ENCODE results near the gene CORO6. TPM values are rescaled to one million over a fixed set of nuclear protein-coding genes. Genes with fewer than 3 reads are reported as not detected.

The CORO6 gene
- total RNA-seq, 1 experiment from 2014 or later: 0.87 TPM

DNA sequence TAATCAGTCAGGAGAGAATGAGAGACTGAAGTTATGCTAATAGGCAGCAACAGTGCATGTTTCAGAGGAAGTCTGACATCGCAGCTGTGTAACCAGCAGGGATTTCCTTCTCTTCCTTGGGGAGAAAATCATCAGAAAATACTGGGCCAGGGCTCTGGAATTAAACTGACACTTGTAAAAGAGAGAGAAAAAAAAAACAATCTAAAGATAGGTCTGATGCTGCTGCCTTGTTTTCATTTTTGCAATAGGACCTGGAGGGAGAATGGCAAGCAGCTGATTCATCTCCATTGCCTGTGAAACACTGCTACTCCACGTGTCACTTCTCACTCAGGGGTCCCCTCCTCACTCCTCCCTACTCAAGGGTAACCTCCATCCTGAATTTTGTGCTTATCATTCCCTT lies 17.7 kb upstream of the CORO6 start:
- DNase-seq (ENCODE audit: extremely low read depth, low read depth): no peak

DNA sequence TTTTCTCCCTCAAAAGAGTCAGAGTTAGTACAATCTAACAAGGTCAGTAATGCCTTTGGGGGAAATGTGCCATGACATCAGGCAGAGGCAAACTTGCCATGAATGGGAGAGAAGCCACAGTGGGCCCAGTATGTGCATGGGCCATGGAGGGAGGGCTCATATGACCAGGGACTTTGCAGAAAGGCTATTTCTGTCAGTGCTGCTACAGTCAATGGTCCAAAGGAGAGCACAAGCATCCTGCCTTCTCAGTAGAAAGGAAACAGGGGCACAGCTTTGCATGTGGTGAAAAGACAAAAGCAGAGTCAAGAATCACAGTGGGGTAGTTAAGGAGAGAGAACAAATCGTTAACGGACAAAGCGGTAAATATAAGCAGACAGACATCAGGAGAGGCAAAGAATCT lies 11.2 kb upstream of the CORO6 start:
- DNase-seq (ENCODE audit: extremely low read depth, low read depth): no peak

GRCh38 chr17:29630630-29631193 lies 8.0 kb upstream of the CORO6 start:
- no peak for DNase-seq (ENCODE audit: extremely low read depth, low read depth)

DNA sequence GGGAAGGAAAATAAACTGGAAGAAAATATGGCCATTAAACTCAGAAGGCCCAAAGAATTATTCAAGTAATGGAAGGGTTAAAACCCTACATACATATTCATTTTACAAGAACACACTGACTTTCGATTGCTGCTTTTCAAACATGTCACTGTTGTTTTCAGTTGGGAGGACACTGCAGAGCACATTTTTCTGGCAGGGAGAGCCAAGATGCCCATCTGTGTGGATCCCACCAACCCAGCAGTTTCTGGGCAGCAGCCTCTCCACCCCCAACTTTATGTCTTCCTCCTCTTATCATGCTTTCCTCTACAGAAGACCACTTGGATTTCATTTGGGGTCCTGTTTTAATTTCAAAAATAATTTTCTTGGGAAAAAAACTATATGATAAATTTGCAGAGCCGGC lies 7.1 kb upstream of the CORO6 start:
- no peak for DNase-seq (ENCODE audit: extremely low read depth, low read depth)

GRCh38 chr17:29628644-29629043 lies 5.9 kb upstream of the CORO6 start:
- DNase-seq (ENCODE audit: extremely low read depth, low read depth): no peak

DNA sequence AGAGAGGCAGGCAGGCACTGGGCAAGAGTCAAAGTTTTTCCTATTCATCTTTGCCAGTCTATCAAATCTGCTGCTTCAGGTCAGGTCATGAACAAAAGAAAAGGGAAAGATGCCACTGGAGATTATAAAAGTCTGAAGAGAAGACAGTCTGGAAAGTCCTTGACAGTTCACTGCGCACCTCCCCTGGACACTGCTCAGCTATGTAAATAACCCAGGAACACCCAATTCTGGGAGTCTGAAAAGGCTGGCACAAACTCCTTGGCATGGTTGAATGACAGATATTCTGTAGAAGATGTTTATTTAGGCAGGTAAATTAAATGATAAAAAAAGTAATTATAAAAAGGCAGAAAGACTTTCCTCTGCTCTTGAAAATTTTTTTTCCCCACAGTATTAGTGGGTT lies 5.2 kb upstream of the CORO6 start:
- DNase-seq (ENCODE audit: extremely low read depth, low read depth): no peak

DNA sequence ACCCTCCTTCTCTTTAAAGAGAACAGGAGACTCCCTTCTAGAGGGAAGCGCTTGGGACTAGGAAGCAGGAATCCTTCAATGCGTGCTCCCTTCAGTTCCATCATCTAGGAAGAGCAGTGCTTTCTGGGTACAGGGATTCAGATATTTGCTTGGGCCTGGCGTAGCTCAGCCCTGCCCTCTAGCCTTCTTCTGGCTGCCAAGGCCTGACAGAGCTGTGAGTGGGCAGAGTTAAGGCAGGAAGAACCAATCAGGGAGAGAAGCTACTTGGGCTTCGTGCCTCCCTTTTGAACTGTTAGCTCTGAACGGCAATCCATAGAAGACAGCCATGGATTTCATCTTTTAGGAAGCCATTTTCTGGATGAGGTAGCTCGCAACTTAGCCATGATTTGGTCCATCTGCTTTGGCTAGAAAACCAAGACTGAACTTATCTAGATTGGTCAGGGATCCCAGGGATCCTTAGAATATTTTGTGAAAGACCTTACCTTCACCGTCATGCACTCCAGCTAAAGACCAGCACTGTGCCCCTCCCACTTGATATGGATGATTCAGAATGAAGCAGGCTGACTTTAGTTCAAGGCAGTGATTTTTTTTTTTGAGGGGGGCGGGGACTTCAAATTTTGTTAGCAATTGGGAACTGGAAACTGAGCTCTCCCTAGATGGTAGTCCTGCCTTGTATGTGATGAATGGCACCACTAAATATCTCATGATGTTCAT lies 2.5 kb upstream of the CORO6 start:
- peak; percentile 69 for DNase-seq (ENCODE audit: extremely low read depth, low read depth)

DNA sequence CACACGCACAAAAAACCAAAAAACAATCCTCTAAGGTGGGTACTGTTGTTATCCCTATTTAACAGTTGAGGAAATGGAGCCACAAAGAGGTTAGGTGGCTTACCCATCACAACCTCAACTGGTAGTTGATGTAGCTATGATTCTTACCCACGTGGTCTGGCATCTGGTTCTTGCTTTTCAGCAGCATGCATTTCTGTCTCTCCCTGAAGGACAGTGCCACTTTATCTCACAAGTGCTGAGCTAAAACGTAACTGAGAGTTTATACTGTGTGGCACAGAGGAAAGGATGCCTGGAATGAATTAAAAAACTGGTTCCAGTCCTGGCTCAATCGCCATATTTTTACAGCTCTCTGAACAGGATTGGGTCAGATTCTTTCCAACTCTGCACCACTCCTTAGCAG lies 1.9 kb upstream of the CORO6 start:
- DNase-seq (ENCODE audit: extremely low read depth, low read depth): no peak

GRCh38 chr17:29623283-29623647 lies 553 bp upstream of the CORO6 start:
- no peak for DNase-seq (ENCODE audit: extremely low read depth, low read depth)

- DNase-seq (ENCODE audit: extremely low read depth, low read depth): no peak
Measured at GRCh38 chr17:29621751-29622194, 939 bp downstream of the CORO6 start.

DNA sequence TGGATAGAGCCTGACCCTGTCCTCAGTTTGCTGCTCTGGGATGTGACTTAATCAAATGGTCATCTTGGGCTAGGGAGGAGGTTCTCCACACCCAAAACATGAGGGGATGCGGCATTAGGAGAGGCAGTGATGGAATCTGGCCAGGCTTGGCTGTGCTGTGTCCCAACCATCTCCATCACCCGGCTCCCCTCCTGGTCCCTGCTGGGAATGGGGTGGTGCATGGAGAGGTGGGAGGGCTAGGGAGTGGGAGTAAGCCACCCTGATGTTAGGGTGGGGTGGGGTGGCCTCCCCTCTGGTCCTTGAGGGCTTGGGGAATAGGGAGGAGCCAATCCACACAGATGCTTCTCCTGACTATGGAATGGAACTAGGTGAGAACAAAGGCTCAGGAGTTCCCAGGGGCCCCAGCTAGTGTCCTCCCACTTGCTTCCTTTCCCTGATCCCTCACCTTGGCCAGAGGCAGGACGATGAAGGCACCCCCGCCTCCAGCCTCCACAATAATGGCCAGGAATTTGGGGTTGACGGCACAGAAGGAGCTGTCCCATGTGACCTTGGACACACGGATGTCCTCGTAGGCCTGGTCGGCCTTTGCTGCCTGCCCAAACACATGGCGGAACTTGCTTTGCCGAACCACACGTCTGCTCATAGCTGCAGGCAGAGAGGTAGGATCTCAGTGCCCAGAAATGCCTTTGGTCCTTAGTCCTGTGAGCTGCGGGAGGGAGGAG lies 1.8 kb downstream of the CORO6 start:
- no peak for DNase-seq (ENCODE audit: extremely low read depth, low read depth)

DNA sequence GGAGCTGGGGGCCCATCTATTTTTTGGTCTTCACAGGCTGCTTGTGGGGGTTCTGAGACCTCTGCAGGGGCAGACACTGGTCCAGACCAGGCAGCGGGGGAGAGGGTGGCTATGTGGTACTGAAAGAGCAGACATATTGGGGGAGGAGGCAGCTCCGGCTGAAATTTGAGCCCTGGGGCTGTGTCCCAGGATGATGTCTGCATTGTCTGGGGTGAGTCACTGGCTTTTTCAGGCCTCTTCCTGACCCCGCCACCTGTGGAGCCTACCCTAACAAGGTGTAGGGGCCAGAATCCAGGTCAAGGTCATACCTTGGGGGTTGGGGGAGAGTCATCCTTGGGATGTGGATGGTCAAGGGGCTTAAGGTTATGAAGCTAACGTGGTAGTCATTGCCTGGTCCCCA lies 2.4 kb downstream of the CORO6 start:
- DNase-seq (ENCODE audit: extremely low read depth, low read depth): no peak

GRCh38 chr17:29619251-29619650 lies 3.5 kb downstream of the CORO6 start:
- no peak for DNase-seq (ENCODE audit: extremely low read depth, low read depth)

DNA sequence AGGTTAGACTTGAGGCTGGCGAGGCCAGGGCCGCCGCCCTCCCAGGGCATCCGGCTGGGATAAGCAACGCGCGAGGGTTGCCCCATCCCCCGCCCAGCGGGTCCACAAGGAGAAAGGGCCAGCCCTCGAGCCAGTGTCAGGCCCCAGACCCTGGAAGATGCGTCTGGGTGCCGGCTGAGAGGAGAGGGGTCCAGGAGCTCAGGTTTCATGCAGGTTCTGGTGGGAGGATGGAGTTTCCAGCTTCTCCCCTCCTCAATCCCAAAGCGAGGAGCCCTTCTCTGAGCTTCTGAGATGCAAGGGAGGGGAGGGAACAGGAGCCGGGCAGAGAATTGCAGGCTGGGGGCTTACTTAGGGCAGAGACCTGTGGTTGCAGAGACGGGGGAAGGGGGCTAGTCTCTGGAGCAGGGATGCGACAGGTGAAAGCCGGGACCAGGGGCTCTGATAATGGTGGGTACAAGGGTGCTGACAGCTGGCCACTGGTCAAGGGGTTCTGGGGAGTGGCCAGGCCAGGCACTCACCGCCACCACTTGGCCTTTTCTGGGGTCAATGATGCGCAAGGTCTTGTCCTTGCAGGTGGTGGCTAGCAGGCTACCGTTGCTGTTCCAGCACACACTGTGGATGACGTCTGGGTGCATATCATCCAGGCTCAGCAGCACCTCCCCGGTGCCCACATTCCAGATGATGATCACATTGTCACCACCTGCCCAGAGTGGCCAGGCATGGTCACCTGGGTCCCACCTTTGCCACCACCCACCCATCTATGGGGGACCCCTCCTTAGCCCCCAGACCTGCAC lies 4.2 kb downstream of the CORO6 start:
- DNase-seq (ENCODE audit: extremely low read depth, low read depth): no peak

DNA sequence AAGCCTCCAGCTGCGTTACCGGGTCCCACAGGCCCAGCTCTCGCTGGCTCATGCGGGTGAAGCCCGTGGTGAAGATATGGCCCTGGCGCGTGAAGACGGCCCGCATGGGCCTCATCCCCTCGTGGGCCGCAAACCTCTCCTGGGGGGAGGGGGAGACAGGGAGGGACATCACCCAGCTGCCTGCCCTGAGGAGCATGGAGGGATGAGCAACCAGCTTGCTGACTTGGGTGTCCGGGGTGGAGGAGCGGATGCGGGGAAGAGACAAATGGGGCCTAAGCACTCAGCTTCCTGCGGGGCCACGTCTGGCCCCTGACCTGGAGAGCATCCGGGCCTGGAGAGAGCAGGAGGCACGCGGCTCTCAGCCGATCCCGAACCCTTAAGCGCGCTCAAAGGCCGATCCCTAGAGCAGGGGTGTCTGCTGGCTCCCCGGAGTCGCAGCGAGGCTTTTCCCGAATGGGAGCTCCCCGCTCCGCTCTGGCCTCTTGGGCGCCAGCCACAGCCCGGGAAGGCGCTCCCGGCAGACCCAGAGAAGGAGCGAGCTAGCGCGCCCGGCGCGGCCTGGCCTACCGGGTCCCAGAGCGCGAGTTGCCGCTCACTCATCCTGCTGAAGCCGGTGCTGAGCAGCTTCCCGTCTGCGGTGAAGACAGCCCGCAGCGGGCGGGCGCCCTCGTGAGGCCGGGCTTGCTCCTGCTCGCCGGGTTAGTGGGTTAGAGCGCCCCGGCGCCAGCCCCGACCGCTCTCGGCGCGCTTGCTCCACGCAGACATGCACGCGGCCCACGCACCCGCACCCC lies 5.0 kb downstream of the CORO6 start:
- peak; percentile 59 for DNase-seq (ENCODE audit: extremely low read depth, low read depth)

DNA sequence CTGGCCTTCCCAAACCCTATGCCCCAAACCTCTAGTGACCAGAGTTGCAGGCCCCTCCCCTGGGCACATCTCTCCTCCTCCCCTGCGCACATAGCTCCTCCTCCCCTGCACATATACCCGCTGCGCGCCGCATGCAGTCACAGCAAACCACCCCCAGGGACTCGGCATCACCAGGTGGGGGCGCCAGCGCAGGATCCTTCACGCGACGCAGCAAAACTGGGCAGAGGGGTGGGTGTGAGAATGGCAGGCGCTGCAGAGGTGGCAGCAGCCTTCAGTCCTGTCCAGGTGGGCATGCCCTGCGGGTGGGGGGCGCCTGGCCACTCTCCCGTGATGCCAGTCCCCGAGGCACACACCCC lies 5.6 kb downstream of the CORO6 start:
- peak; percentile 37 for DNase-seq (ENCODE audit: extremely low read depth, low read depth)

- DNase-seq (ENCODE audit: extremely low read depth, low read depth): no peak
Measured at GRCh38 chr17:29616300-29617048, 6.2 kb downstream of the CORO6 start.

- peak; percentile 58 for DNase-seq (ENCODE audit: extremely low read depth, low read depth)
Measured at GRCh38 chr17:29615492-29616299, 7.0 kb downstream of the CORO6 start.

DNA sequence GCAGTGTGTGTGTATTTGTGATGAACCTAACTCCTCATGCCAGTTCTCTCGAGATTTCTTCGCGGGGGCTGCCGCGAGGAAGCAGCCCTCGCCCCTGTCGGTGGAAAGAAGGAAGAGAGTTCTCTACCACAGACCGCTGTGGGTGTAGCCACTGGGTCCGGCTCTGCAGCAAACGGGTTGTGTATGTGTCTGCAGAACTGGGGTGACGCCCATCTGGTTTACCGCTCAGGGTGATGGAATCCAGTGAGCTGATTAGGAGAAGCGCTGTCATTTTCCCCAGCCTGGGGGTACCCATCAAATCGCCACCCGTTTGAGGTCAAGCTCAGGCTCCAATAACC lies 7.7 kb downstream of the CORO6 start:
- DNase-seq (ENCODE audit: extremely low read depth, low read depth): no peak
